ENCODE results near the gene TRMT112. TPM values are rescaled to one million over a fixed set of nuclear protein-coding genes. Genes with fewer than 3 reads are reported as not detected.
"Not testable (repeated sequence)": the region's sequence is repeated elsewhere in the genome, so short reads cannot be mapped to it uniquely, and the experiment has no call there.

TRMT112 gene
- total RNA-seq, 2 experiments from 2014 or later = 282 to 293 TPM

DNA sequence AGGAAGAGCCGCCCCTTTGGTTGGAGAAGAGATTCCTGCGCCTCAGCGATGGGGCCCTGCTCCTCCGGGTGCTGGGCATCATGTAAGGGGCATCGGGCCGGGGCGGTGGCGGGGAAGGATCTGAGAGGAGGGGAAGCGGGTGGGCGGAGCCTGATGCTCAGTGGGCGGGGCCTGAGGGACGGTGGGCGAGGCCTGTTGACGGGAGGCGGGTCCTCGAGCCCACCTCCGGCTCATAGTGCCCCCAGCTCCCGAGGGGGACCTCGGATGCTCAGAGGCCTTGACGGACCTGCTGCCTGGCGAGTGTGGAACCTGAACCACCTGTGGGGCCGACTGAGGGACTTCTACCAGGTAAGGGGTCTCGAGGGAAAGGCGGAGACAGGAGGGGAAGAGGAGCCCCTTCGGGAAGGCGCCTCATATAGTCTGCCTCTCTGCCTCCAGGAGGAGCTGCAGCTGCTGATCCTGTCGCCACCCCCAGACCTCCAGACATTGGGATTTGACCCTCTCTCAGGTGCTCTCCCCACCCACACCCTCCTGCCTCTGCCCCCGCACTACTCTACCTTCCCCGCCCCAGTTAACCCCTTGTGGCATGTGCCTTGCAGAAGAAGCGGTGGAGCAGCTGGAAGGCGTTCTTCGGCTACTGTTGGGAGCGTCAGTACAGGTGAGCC, 23.4 kb upstream of the TRMT112 start:
- CTCF ChIA-PET = interaction anchor here (1.2 to 3.6 kb wide), 6 partner anchors 9 to 37 kb away, joined by 3 to 22 read pairs (median 6); partner anchors contain the start of genes PRDX5, RPS6KA4 and TRMT112
- POLR2A ChIA-PET = interaction anchor here (0.9 to 3.6 kb wide), 4 partner anchors 9 to 95 kb away, joined by 3 to 14 read pairs (median 3); partner anchors contain the start of genes PPP1R14B, PRDX5 and TRMT112

DNA sequence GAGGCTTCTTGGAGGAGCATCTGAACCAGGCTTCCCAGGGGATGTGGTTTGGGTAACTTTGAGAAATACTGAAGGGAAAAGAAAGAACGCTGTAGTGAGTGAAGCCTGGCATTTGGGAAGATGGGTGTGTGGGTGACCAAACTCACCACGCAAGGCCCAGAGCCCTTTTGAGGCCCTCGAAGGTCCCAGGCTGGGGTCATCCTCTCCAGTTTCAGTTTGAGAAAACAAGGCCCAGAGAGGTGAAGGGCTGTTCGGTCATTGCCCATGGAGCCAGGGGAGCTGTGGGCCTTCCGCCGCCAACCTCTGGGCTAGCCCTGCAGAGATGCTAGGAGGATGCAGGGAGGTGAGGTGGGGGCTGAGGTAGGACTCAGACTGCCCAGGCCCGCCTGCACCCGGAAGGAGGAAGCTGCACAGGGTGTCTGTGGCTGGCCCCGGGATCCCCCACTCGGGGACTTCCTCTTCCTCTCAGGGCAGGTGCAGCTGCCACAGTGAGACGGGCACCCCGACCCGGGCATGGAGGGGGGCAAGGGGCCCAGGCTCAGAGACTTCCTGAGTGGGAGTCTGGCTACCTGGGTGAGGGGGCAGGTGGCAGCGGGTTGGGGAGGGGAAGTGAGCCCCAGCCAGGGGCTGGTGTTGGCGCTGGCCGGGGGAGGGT, 22.5 kb upstream of the TRMT112 start, which contains the start of gene CCDC88B:
CCDC88B (plus strand) TSS at position 451 of the 655 bp plus-strand sequence; CDS start at position 514, 63 bp downstream.
- CTCF ChIA-PET = interaction anchor here (1.6 to 3.6 kb wide), 5 partner anchors 8 to 36 kb away, joined by 4 to 22 read pairs (median 8); partner anchors contain the start of genes PRDX5, RPS6KA4 and TRMT112
- POLR2A ChIA-PET = interaction anchor here (0.5 to 3.6 kb wide), 5 partner anchors 8 to 94 kb away, joined by 3 to 14 read pairs (median 3); partner anchors contain the start of genes PPP1R14B, PRDX5 and TRMT112

DNA sequence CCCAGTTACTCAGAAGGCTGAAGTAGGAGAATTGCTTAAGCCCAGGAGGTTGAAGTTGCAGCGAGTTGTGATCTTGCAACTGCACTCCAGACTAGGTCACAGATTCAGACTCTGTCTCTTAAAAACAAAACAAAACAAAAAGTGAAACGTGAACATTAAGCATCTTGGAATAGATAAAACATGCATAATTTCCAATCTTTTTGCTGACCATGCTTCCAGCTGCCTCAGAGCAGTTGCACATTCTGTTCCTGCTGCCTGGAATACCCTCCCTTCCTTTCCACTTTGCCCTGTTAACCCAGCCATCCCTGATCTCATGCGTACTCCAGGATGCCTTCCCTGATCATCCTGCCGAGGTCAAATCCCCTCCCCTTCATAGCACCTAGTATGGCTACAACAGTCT, 21.9 kb upstream of the TRMT112 start:
- CTCF ChIA-PET = interaction anchor here (1.8 to 3.6 kb wide), 3 partner anchors 7 to 21 kb away, joined by 4 to 22 read pairs (median 11); partner anchors contain the start of genes PRDX5, RPS6KA4 and TRMT112
- POLR2A ChIA-PET = interaction anchor here (1.4 to 3.6 kb wide), 2 partner anchors 8 to 21 kb away, joined by 3 to 14 read pairs; partner anchors contain the start of genes PRDX5 and TRMT112

DNA sequence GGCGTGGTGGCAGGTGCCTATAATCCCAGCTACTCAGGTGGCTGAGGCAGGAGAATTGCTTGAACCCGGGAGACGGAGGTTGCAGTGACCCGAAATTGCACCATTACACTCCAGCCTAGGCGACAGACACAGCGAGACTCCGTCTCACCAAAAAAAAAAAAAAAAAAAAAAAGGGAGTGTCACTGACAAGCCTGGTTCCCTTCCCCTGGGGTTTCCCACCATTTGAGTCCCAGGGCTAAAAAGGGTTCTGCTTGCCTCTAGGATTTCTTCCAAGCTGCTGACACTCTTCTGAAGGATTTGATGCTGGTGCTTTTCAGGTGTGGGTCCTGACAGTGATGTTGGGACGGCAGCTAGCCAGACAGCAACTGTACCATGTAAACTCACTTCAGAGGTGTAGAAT, 21.4 kb upstream of the TRMT112 start:
- POLR2A ChIA-PET = interaction anchor here (0.7 to 3.6 kb wide), 2 partner anchors 21 to 571 kb away, joined by 9 to 14 read pairs; partner anchors contain the start of genes PRDX5 and TRMT112
- CTCF ChIA-PET = no interaction called here

DNA sequence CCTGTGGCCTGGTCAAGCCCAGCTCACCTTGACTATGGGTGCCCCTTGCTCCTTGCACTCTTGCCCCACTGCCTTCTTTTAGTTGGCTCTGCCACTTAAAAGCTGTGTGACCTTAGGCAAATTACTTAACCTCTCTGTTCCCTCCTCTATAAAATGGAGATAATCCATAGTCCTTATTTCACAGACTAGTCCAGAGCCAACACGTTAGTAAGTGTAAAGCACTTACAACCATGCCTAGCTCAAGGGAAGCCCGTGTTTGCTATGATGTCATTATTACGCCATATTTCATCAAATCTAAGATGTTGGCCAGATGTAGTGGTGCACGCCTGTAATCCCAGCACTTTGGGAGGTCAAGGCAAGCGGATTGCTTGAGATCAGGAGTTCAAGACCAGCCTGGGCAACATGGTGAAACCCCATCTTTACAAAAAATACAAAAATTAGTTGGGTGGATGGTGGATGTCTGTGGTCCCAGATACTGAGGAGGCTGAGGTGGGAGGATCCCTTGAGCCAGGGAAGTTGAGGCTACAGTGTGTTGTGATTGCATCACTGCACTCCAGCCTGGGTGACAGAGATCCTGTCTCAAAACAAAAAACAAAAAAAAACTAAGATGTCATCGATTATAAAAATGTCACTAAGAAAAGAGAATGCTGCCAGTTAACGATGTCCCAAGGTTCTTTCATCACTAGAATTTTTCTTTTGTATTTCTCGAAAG, 20.3 kb upstream of the TRMT112 start:
- ChIA-PET POLR2A (no interaction called here), CTCF (interaction anchor here (1.0 kb wide), 2 partner anchors 18 to 20 kb away, joined by 3 to 5 read pairs; partner anchors contain the start of genes PRDX5 and TRMT112)

DNA sequence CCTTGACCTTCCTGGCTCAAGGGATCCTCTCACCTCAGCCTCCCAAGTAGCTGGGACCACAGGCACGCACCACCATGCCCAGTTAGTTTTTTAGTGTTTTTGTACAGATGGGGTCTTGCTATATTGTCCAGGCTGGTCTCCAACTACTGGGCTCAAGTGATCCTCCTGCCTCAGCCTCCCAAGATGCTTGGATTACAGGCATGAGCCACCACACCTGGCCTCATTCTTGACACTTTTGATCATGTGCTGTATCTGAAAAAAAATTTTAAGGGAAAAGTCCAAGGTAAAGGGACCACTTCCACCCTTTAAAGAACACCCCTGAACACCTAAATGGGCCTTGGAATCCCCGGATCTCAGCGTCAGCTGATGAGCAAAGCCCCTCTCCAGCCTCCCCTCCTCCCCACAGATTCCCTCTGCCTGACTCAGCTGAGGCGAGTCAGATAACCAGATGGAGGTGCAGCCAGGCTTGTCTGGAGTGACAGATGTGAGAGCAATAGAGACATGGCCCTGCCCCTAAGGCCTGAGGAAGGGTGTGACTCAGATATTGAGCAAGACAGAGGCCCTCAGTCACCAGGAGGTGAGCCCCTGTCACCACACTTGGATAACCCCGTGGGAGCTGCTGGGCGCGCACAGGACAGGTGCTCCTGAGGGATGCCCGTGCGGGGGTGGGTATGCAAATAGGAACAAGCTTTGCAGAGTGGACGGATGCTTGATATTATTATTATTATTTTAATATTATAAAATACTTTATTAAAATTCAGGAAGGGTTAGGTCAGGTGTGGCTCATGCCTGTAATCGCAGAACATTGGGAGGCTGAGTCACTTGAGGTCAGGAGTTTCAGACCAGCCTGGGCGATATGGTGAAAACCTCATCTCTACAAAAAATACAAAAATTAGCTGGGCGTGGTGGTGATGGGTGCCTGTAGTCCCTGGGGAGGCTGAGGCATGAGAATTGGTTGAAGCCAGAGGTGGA, 17.7 kb upstream of the TRMT112 start:
- POLR2A ChIA-PET = interaction anchor here (1.1 kb wide), 1 partner anchor 17 kb away, joined by 3 read pairs; the partner anchor contains the start of genes PRDX5 and TRMT112
- CTCF ChIA-PET = no interaction called here

DNA sequence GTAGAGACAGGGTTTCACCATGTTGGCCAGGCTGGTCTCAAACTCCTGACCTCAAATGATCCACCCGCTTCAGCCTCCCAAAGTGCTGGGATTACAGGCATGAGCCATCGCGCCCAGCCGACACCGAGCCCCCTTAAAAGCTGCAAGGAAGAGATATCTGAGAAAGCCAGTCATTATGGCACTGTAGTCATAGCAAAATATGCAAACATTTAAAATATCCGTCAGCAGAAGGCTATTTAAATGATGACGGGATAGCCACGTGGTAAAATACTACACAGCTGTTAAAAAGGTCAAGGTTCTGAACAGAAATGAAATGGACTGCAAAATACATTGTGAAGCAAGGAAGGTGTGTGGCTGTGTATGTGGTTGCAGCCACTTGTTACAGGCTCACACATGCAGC, 16.2 kb upstream of the TRMT112 start:
- CTCF ChIA-PET = interaction anchor here (1.2 to 1.5 kb wide), 3 partner anchors 16 to 33 kb away, joined by 3 to 5 read pairs (median 3); partner anchors contain the start of gene CATSPERZ
- POLR2A ChIA-PET = no interaction called here

DNA sequence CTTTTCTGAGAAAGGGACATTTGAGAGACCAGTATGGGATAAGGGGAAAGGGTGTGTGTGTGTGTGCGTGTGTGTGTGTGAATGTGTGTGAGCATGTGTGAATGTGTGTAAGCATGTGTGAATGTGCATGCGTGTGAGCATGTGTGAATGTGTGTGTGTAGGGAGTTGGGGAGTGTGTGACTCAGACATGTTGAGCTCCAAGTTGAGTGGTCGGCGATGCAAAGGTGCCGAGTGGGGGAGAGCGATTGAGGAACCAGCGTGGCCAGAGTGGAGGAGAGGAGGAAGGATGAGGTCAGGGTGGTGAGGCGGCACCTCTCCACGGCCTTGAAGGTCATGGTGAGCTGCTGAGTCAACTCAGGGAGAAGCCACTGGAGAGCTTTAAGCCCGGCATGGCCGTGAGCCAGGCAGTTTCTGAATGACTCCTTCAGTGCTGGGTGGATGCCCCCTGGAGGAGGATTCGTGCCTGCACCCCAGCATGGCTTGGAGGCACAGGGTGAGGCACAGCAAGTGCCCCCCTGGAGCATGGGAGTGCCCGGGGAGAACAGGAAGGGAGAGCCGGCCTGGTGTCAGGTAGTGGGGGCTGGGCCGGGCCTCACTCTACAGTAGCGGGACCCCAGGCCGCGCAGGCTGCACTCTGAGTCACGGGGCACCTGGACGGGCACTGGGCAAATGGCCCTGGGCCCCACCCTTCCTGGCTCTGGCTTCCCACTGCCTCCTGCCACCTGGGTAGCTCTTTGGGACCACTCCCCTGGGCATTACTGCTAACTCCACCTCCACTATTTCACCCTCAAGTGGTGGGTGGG, 14.4 kb upstream of the TRMT112 start:
- ChIA-PET CTCF (interaction anchor here (0.6 to 2.3 kb wide), 18 partner anchors 9 to 88 kb away, joined by 3 to 27 read pairs (median 4); partner anchors contain the start of genes CCDC88B, PRDX5 and TRMT112), POLR2A (interaction anchor here (0.8 to 3.1 kb wide), 8 partner anchors 8 to 61 kb away, joined by 3 to 25 read pairs (median 4); partner anchors contain the start of genes CCDC88B, ESRRA, PRDX5 and TRMT112)

DNA sequence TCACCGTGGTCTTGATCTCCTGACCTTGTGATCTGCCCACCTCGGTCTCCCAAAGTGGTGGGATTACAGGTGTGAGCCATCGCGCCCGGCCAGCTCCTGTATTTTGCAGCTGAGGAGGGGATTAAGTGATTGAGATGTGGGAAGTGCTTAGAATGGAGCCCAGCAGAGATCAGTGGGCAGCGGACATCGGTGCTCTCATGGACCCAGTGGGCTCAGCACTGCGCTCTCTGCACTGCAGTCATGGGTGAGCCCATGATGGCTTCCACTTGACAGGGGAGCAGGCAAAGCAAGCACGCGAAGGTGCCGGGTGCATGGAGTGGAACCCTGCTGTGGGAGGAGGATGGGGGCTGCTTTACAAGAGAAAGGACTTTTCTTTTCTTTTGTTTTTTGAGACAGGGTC, 13.5 kb upstream of the TRMT112 start:
- CTCF ChIA-PET = interaction anchor here (0.6 to 2.3 kb wide), 11 partner anchors 8 to 33 kb away, joined by 3 to 27 read pairs (median 7); partner anchors contain the start of genes CCDC88B, PRDX5 and TRMT112
- POLR2A ChIA-PET = interaction anchor here (1.0 to 3.1 kb wide), 3 partner anchors 11 to 26 kb away, joined by 4 to 25 read pairs (median 6); partner anchors contain the start of genes ESRRA, PRDX5 and TRMT112

DNA sequence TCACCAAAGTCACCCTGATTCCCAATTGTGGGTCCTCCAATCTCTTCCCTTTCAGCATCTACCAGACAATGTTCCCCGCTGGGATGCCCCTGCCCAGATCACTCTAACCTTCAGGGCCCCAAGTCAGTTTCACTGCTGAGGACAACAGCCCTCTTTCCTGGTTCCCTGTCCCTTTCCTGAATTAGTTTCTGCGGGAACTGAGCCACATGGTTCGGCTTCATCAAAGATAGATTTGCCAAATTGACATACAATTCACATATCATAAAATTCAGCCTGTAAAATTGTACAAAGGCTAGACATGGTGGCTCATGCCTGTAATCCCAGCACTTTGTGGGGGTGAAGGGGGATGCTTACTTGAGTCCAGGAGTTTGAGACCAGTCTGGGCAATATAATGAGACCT, 10.6 kb upstream of the TRMT112 start:
- POLR2A ChIA-PET = no interaction called here
- CTCF ChIA-PET = interaction anchor here (0.9 kb wide), 1 partner anchor 10 kb away, joined by 3 read pairs; the partner anchor contains the start of genes PRDX5 and TRMT112

DNA sequence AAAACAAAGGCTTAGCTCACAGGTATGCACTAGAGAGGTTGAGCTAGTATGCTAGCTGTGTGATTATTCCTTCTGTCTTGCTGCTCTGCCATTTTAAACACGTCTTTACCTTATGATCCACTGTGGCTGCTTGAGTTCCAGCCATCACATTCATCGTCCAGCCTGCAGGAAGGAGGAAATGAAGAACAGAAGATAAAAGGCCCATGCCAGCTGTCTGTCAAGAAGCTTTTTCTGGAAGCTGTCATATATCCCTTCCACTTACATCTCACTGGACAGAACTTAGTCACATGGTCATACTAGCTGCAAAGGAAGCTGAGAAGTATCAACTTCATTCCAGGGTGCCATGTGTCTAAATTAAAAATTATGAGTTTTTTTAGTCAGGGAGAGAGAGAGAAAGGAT, 10.0 kb upstream of the TRMT112 start:
- CTCF ChIA-PET = interaction anchor here (0.9 kb wide), 1 partner anchor 10 kb away, joined by 3 read pairs; the partner anchor contains the start of genes PRDX5 and TRMT112
- POLR2A ChIA-PET = no interaction called here

DNA sequence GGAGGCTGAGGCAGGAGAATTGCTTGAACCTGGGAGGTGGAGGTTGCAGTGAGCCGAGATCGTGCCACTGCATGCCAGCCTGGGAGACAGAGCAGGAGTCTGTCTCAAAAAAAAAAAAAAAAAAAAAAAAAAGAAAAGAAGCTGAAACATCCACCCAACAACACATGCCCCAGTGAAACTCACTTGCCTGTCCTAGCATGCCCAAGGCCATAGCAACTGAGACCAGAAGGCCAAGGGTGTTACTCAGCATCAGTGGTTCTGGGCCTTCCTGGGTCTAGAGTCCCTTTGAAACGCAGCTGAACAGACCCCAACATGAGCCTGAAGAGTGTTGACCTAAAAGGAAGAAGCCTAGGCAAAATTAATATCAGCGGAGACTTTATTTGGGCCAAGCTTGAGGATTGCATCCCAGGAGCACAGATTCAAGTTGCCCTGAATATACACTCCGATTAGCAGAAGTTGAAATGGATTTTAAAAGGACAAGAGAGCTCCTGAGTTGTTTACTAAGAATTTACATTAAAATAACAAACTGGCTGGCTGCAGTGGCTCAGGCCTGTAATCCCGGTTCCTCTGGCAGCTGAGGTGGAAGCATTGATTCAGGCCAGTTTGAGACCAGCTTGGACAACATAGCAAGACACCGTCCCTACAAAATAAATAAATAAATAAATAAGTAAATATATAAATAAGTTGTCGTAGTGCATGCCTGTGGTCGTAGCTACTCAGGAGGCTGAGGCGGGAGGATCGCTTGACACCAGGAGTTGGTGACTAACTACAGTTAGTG, 7.5 kb upstream of the TRMT112 start:
- POLR2A ChIA-PET = interaction anchor here (0.6 kb wide), 1 partner anchor 79 kb away, joined by 3 read pairs; no protein-coding TSS in a partner anchor

DNA sequence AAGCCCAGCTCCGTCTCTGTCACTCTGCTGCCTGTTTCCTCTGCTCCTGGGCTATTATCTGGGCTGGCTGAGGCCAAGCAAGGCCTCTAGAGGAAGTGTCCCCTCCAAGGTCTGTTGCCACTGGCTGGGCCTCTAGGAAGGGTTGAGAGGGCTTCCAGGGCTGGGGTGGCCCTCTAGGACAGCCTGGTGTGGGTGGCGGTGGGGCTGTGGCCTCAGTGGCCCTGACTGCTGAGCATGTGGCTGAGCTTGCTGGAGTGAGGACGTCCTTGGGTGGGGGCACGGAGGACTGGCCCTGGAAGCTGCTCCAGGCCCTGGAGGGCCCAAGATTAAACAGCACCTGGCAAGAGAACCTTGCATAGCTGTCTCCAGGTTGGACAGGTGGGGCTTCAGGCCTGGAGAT, 6.6 kb upstream of the TRMT112 start:
- CTCF ChIA-PET = interaction anchor here (2.7 kb wide), 1 partner anchor 8 kb away, joined by 10 read pairs; no protein-coding TSS in a partner anchor
- POLR2A ChIA-PET = not testable (repeated sequence)

More for the DNA sequence above, 7.5 kb upstream of the TRMT112 start:
- CTCF ChIA-PET = interaction anchor here (1.2 kb wide), 2 partner anchors 73 to 177 kb away, joined by 3 to 6 read pairs; partner anchors contain the start of gene PLCB3

DNA sequence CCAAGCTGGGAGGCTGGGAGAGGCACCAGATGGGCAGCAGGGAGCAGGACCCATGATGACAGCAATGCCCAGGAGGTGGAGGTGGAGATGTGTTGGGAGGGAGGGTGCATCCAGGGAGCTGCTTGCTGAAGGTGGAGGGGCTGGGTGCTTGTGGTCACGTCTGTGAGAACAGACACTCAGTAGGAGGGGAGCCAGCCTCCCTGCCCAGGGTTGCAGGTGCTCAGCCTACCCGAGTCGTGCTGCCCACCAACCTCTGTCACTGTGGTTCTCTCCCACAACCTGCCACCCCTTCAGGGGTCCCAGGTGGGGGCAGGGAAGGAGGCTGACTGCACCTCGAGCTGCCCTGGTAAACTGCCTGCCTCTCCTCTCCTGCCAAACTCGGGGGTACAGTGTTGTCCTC, 6.0 kb upstream of the TRMT112 start:
- ChIA-PET CTCF (interaction anchor here (2.7 kb wide), 1 partner anchor 9 kb away, joined by 10 read pairs; no protein-coding TSS in a partner anchor), POLR2A (no interaction called here)

DNA sequence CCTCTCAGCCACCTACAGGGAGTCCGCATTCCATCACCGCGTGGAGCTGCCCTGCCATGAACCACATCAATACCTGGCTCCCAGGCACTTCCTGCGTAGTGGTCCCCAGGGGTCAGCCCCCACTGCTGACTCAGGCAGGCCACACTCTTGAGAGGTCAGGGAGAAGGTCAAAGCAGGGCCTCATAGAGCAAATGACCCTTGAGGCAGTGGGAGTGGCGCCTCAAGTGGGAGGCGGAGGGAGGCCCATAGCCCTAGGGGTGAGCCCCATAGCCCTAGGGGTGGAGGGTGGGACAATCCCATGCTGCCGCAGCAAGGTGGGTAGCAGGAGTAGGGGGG, 5.5 kb upstream of the TRMT112 start:
- POLR2A ChIA-PET = no interaction called here
- CTCF ChIA-PET = interaction anchor here (0.9 to 2.7 kb wide), 2 partner anchors 9 to 22 kb away, joined by 3 to 10 read pairs; no protein-coding TSS in a partner anchor

DNA sequence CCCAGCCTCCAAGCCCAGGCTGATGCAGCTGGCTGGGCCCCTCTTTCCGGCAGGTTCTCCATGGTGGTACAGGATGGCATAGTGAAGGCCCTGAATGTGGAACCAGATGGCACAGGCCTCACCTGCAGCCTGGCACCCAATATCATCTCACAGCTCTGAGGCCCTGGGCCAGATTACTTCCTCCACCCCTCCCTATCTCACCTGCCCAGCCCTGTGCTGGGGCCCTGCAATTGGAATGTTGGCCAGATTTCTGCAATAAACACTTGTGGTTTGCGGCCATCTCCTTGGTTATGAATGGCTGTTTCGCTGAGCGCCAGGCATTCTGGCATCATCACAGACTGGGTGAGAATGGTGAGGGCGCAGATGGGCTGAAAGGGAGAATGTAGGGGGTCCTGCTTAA, 4.2 kb upstream of the TRMT112 start:
- POLR2A ChIA-PET = no interaction called here
- CTCF ChIA-PET = interaction anchor here (2.7 kb wide), 1 partner anchor 11 kb away, joined by 10 read pairs; no protein-coding TSS in a partner anchor
